Measurements from ENCODE around the gene BORCS8. TPM values are rescaled to one million over a fixed set of nuclear protein-coding genes. Genes with fewer than 3 reads are reported as not detected.

BORCS8 gene
- total and polyA plus RNA-seq, 3 donors from 2014 or later = 17.7 to 36.6 (median 25.7) TPM

- WGBS, 2 donors = 93 to 95% methylated on average over 12 of the region's 12 CpGs
These were observed 49.6 kb downstream of the BORCS8 start for GRCh38 chr19:19142347-19142746.

GRCh38 chr19:19140476-19140875, 51.5 kb downstream of the BORCS8 start:
- Histone ChIP-seq H3K27me3 (no peaks in the 10 kb centered on the region), H3K9me3 (no peaks in the 10 kb centered on the region), H3K36me3 (ENCODE audit: low read depth, missing control alignments) (no peaks in the 10 kb centered on the region), H3K4me1 (peaks cover 8% of the 10 kb centered on the region), H3K27ac (no peak overlapping the region), H3K4me3 (no peak overlapping the region)
- WGBS, 2 donors = 71 to 73% methylated on average over 5 of the region's 5 CpGs
- intact Hi-C loops (cut with DNase I; ENCODE audit: low total_unique reads) = loop anchor here (10.0 kb wide), 1 partner anchor 76 kb away; the partner anchor contains the start of gene SLC25A42
- no peak for DNase-seq
- no peak for TF ChIP-seq POLR2A (IDR thresholded peaks at IDR 0.05)
- no peak for TF ChIP-seq CTCF (IDR thresholded peaks at IDR 0.05)

More at GRCh38 chr19:19142347-19142746, 49.6 kb downstream of the BORCS8 start:
- no peak overlapping the region for H3K27ac ChIP-seq
- no peaks in the 10 kb centered on the region for H3K9me3 ChIP-seq
- peaks cover 6% of the 10 kb centered on the region for H3K4me1 ChIP-seq
- no peak for DNase-seq
- H3K36me3 ChIP-seq (ENCODE audit: low read depth, missing control alignments) = no peaks in the 10 kb centered on the region
- no peak overlapping the region for H3K4me3 ChIP-seq
- intact Hi-C loops (cut with DNase I; ENCODE audit: low total_unique reads) = loop anchor here (10.0 kb wide), 1 partner anchor 78 kb away; the partner anchor contains the start of gene SLC25A42
- no peaks in the 10 kb centered on the region for H3K27me3 ChIP-seq
- TF ChIP-seq POLR2A (IDR thresholded peaks at IDR 0.05) (no peak), CTCF (IDR thresholded peaks at IDR 0.05) (no peak)

- intact Hi-C loops (cut with DNase I; ENCODE audit: low total_unique reads) = loop anchor here (10.0 kb wide), 1 partner anchor 75 kb away; the partner anchor contains the start of gene SLC25A42
- WGBS, 2 donors = 62 to 68% methylated on average over 5 of the region's 5 CpGs
- H3K9me3 ChIP-seq = no peaks in the 10 kb centered on the region
- TF ChIP-seq CTCF (IDR thresholded peaks at IDR 0.05) = no peak
- no peak for TF ChIP-seq POLR2A (IDR thresholded peaks at IDR 0.05)
- DNase-seq = no peak
- H3K27me3 ChIP-seq = no peaks in the 10 kb centered on the region
- H3K36me3 ChIP-seq (ENCODE audit: low read depth, missing control alignments) = no peaks in the 10 kb centered on the region
- H3K4me1 ChIP-seq = peaks cover 8% of the 10 kb centered on the region
- no peak overlapping the region for H3K4me3 ChIP-seq
- H3K27ac ChIP-seq = no peak overlapping the region
These were observed 52.1 kb downstream of the BORCS8 start for GRCh38 chr19:19139876-19140229.

GRCh38 chr19:19138109-19138981, 53.6 kb downstream of the BORCS8 start, which contains the start of gene TMEM161A:
TSS of gene TMEM161A (minus strand) at chr19:19138478. CDS start at chr19:19138428, 50 bp downstream.
- no peaks in the 10 kb centered on the region for H3K9me3 ChIP-seq
- H3K27ac ChIP-seq = peak within 1 kb of the TSS; percentile 12 to 52
- H3K4me3 ChIP-seq = peak within 1 kb of the TSS; percentile 70 to 74
- no peaks in the 10 kb centered on the region for H3K36me3 ChIP-seq (ENCODE audit: low read depth, missing control alignments)
- intact Hi-C loops (cut with DNase I; ENCODE audit: low total_unique reads) = no loop called here
- no peak for TF ChIP-seq POLR2A (IDR thresholded peaks at IDR 0.05)
- TF ChIP-seq CTCF (IDR thresholded peaks at IDR 0.05) = no peak
- H3K27me3 ChIP-seq = no peaks in the 10 kb centered on the region
- DNase-seq = peak; percentile 99
- peaks cover 8% of the 10 kb centered on the region for H3K4me1 ChIP-seq
- WGBS, 2 donors = 1 to 12% methylated on average over 7 to 42 of the region's 42 CpGs

All from testis (tissue), 3 donors.